HG03575 (cell line): ENCODE measurements around the gene GOLGA6L26.
"Not testable (repeated sequence)": the region's sequence is repeated elsewhere in the genome, so short reads cannot be mapped to it uniquely, and the experiment has no call there.

Experiments
- ATAC-seq: cut with Tn5 transposase; IDR thresholded peaks from one replicate; pipeline ENCODE4 v1.9.1; 2021; ENCODE audit not compliant: unreplicated experiment, insufficient number of reproducible peaks, low FRiP score; ENCODE audit errors: extremely low read depth

The GOLGA6L26 gene

DNA sequence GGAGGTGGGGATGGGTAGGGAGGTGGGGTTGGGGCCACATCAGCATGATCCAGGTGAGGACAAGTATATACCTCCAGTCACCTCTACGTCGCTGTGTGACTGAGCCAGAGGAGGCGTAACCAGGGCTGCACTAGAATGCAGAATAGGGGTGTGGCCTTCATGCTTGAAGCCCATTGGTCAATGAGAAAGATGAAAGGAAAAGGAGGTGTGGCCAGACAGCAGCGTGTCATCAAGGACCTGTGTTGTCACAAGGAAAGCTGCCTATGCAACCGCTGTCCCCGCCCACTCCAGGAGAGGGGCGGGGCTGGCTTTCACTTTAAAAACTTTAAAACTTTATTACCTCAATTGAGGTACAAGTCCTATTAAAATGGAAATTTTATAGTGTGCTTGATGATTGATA is at the start of gene GOLGA6L26:
TSS of gene GOLGA6L26 (minus strand) at position 101 of the 400 bp plus-strand sequence. CDS start at position 40, 61 bp downstream.
- not testable (repeated sequence) for ATAC-seq

DNA sequence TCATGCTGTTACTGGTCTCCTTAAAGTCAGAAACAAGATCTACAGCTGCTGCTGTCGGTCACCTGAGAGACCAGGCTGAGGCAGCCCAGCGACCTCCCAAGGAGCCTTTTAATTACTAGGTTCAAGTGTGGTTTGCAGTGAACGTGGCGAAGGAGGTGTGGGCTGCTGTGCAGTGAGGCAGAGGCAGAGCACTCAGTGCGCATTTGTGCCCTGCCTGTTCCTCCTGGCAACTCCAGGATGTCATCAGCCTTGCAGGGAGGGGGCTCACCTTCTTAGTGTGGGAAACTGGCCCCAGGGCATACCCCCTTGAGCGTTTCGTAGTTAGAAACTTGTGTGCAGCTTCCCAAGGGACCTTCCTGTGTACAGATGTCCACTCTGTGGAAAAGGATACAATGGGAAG is 47.2 kb upstream of the GOLGA6L26 start:
- not testable (repeated sequence) for ATAC-seq

- not testable (repeated sequence) for ATAC-seq
Measured at GRCh38 chr15:23380700-23381099, 46.7 kb upstream of the GOLGA6L26 start.

GRCh38 chr15:23378946-23379345 is 45.0 kb upstream of the GOLGA6L26 start:
- not testable (repeated sequence) for ATAC-seq

- ATAC-seq, result not testable (repeated sequence)
Measured at GRCh38 chr15:23374226-23374625, 40.2 kb upstream of the GOLGA6L26 start.

DNA sequence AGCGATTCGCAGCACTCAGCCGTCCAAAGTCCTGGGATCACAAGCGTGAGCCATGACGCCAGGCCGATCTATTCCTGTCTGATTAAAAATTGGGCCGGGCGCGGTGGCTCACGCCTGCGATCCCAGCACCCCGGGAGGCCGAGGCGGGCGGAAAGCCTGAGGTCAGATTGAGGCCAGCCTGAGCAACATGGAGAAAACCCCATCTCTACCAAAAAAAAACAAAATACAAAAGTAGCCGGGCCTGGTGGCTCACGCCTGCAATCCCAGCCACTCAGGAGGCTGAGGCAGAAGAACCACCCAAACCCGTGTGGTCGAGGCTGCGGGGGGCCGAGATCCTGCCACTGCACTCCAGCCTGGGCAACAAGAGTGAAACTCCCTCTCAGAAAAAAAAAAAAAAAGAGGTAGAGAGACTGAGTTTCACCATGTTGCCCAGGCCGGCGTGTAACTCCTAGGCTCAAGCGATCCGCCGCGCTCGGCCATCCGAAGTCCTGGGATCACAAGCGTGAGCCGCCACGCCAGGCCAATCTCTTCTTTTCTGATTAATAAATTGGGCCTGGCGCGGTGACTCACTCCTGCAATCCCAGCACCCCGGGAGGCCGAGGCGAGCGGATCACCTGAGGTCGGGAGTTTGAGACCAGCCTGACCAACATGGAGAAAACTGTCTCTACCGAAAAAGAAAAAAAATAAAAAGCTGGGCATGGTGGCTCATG is 39.0 kb upstream of the GOLGA6L26 start:
- ATAC-seq, result not testable (repeated sequence)

DNA sequence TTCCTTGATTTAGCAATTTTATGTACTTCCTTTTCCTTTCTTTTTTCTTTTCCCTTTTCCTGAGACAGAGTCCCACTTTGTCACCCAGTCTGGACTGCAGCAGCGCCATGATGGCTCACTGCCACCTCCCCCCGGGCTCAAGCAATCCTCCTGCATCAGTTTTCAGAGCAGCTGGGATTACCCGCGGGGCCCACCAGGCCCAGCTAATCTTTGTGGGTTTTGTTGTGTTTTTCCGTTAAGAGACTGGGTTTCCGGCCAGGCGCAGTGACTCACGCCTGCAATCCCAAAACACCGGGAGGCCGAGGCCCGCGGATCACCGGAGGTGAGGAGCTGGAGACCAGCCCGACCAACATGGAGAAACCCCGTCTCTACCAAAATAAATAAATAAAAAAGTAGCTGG is 38.3 kb upstream of the GOLGA6L26 start:
- ATAC-seq, result no peak

- not testable (repeated sequence) for ATAC-seq
Measured at GRCh38 chr15:23371868-23372267, 37.9 kb upstream of the GOLGA6L26 start.

DNA sequence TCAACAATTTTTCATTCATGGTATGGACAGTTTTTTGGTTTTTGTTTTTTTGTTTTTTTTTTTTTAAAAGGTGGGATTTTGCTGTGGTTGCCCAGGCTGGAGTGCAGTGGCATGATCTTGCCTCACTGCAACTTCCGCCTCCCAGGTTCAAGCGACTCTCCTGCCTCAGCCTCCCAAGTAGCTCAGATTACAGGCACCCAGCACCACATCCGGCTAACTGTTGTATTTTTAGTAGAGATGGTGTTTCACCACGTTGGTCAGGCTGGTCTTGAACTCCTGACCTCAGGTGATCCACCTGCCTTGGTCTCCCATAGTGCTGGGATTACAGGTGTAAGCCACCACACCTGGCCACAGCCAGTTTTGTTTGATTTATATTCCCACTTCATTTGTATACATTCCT is 37.1 kb upstream of the GOLGA6L26 start:
- ATAC-seq, result not testable (repeated sequence)

- no peak for ATAC-seq
Measured at GRCh38 chr15:23370578-23370977, 36.6 kb upstream of the GOLGA6L26 start.

DNA sequence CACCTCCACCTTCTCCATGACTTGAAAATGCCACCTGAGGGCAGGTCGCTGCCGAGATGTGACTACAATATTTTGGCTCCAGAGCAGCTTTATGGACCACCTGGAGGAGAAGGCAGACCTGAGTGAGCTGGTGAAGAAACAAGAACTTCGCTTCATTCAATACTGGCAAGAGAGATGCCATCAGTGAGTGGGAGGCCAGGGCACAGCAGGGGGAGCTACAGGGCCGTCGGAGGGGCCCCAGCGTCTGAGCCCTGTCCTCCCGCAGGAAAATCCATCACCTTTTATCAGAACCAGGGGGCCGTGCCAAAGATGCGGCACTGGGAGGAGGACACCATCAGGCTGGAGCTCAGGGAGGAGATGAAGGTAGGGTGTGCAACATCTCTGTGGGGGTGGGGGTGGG is 30.3 kb upstream of the GOLGA6L26 start:
- not testable (repeated sequence) for ATAC-seq

DNA sequence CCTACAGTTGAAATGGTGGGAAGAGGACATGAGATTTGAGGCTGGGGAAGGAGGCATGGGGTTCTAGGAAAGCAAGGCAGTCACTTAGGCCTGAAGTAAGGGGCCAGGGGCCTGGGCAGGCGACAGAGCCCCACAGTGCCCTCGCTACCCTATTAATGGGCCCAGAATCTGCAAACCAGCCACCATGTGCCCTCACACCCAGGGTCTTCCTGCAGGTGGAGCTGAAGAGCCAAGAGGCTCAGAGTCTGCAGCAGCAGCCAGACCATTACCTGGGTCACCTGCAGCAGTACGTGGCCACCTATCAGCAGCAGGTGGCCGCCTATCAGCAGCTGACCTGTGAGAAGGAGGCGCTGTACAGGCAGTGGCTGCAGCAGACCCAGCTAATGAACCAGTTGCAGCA is 28.6 kb upstream of the GOLGA6L26 start:
- ATAC-seq, result not testable (repeated sequence)

DNA sequence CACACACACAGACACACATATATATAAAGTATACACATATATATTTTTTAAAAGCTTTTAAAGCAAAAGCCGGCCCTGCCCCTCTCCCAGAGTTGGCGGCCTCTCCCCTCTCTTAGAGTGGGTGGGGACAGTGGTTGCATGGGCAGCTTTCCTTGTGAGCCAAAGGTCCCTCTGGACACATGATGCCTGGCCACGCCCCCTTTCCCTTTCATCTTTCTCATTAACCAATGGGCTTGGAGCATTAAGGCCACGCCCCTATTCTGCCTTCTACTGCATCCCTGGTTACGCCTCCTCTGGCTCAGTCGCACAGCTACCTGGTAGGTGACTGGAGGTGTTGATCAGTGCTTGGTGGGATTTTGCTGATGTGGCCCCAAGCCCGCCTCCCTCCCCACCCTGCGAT is 20.5 kb upstream of the GOLGA6L26 start, which contains the start of gene GOLGA8S:
TSS of gene GOLGA8S (plus strand) at position 301 of the 400 bp plus-strand sequence. CDS start at position 363, 62 bp downstream.
- ATAC-seq, result not testable (repeated sequence)

- not testable (repeated sequence) for ATAC-seq
Measured at GRCh38 chr15:23311233-23311632, 22.8 kb downstream of the GOLGA6L26 start.

DNA sequence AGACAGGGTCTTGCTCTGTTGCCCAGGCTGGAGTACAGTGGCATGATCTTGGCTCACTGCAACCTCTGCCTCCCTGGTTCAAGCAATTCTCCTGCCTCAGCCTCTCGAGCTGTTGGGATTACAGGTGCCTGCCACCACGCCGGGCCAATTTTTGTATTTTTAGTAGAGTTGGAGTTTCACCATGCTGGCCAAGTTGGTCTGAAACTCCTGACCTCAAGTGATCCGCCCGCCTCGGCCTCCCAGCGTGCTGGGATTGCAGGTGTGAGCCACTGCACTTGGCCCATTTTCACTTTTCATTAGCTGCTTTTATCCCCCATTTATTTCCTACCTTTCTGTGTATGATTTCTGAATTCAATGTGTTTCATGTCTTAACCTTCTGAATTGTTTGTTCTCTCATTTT is 28.1 kb downstream of the GOLGA6L26 start:
- not testable (repeated sequence) for ATAC-seq

- not testable (repeated sequence) for ATAC-seq
Measured at GRCh38 chr15:23304805-23305204, 29.2 kb downstream of the GOLGA6L26 start.

DNA sequence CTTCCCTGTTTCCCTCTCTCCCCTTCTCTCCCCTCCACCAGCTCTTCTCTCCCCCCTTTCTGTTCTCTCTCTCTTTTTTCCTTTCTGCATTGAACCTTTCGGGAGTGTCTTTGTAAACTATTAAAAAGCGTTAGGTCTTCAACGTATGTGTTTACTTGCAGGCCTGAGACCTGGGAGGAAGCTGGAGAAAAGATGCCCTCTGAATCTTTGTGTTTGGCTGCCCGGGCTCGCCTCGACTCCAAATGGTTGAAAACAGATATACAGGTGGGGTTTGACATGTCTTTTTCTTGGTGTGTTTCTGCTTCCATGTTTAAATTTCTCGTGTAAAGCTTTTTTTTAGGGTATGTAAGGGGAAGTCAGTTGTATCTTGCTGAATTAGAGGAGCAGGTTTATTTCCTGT is 29.7 kb downstream of the GOLGA6L26 start:
- not testable (repeated sequence) for ATAC-seq

- not testable (repeated sequence) for ATAC-seq
Measured at GRCh38 chr15:23303654-23304053, 30.3 kb downstream of the GOLGA6L26 start.

- ATAC-seq, result not testable (repeated sequence)
Measured at GRCh38 chr15:23303246-23303645, 30.8 kb downstream of the GOLGA6L26 start.
